Measurements from ENCODE around the gene AMPD3. TPM values are rescaled to one million over a fixed set of nuclear protein-coding genes. Genes with fewer than 3 reads are reported as not detected.

Gene AMPD3
- total RNA-seq, 1 experiment from 2014 or later: 12.5 TPM

GRCh38 chr11:10480026-10480425, 25.0 kb downstream of the AMPD3 start:
- POLR2A ChIA-PET: interaction anchor here (0.5 kb wide), 1 partner anchor 640 kb away, joined by 3 read pairs; no protein-coding TSS in a partner anchor
- Histone ChIP-seq H3K4me1 (ENCODE audit: control insufficient read depth, insufficient read depth, low read length) (no peaks in the 10 kb centered on the region), H3K27ac (ENCODE audit: low read length) (no peak overlapping the region), H3K4me3 (ENCODE audit: low read depth in 2 of 2, low read length in 2 of 2) (no peak overlapping the region), H3K36me3 (ENCODE audit: control insufficient read depth, insufficient read depth, low read length) (no peaks in the 10 kb centered on the region), H3K27me3 (ENCODE audit: control insufficient read depth, insufficient read depth, low read length) (no peaks in the 10 kb centered on the region), H3K9me3 (ENCODE audit: control insufficient read depth, insufficient read depth, low read depth, low read length) (no peaks in the 10 kb centered on the region)
- ATAC-seq: no peak
- CTCF ChIA-PET: no interaction called here
- TF ChIP-seq SIN3A (IDR thresholded peaks at IDR 0.05; ENCODE audit: borderline replicate concordance, insufficient read depth, low read depth, low read length) (no peak), POLR2AphosphoS5 (IDR thresholded peaks at IDR 0.05; ENCODE audit: low read depth, low read length) (no peak), TCF7L2 (IDR thresholded peaks at IDR 0.05; ENCODE audit: low read depth, low read length) (no peak)
- TF ChIP-seq, protein P1, sequence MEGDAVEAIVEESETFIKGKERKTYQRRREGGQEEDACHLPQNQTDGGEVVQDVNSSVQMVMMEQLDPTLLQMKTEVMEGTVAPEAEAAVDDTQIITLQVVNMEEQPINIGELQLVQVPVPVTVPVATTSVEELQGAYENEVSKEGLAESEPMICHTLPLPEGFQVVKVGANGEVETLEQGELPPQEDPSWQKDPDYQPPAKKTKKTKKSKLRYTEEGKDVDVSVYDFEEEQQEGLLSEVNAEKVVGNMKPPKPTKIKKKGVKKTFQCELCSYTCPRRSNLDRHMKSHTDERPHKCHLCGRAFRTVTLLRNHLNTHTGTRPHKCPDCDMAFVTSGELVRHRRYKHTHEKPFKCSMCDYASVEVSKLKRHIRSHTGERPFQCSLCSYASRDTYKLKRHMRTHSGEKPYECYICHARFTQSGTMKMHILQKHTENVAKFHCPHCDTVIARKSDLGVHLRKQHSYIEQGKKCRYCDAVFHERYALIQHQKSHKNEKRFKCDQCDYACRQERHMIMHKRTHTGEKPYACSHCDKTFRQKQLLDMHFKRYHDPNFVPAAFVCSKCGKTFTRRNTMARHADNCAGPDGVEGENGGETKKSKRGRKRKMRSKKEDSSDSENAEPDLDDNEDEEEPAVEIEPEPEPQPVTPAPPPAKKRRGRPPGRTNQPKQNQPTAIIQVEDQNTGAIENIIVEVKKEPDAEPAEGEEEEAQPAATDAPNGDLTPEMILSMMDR (IDR thresholded peaks at IDR 0.05): no peak
- TF ChIP-seq, protein P2, sequence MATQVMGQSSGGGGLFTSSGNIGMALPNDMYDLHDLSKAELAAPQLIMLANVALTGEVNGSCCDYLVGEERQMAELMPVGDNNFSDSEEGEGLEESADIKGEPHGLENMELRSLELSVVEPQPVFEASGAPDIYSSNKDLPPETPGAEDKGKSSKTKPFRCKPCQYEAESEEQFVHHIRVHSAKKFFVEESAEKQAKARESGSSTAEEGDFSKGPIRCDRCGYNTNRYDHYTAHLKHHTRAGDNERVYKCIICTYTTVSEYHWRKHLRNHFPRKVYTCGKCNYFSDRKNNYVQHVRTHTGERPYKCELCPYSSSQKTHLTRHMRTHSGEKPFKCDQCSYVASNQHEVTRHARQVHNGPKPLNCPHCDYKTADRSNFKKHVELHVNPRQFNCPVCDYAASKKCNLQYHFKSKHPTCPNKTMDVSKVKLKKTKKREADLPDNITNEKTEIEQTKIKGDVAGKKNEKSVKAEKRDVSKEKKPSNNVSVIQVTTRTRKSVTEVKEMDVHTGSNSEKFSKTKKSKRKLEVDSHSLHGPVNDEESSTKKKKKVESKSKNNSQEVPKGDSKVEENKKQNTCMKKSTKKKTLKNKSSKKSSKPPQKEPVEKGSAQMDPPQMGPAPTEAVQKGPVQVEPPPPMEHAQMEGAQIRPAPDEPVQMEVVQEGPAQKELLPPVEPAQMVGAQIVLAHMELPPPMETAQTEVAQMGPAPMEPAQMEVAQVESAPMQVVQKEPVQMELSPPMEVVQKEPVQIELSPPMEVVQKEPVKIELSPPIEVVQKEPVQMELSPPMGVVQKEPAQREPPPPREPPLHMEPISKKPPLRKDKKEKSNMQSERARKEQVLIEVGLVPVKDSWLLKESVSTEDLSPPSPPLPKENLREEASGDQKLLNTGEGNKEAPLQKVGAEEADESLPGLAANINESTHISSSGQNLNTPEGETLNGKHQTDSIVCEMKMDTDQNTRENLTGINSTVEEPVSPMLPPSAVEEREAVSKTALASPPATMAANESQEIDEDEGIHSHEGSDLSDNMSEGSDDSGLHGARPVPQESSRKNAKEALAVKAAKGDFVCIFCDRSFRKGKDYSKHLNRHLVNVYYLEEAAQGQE (IDR thresholded peaks at IDR 0.05; ENCODE audit: insufficient read depth in 1 of 2, low read depth in 2 of 2, low read length in 1 of 2): no peak
- intact Hi-C loops (cut with micrococcal nuclease; ENCODE audit: unreplicated experiment): no loop called here
- BruUV-seq (replicated peaks): no TSS peak
- no peak for DNase-seq (ENCODE audit: low read depth, low spot score)
- in situ Hi-C loops (cut with HindIII; ENCODE audit: low pct_unique_long_range_greater_than_20kb, low sequenced_read_pairs): no loop called here

DNA sequence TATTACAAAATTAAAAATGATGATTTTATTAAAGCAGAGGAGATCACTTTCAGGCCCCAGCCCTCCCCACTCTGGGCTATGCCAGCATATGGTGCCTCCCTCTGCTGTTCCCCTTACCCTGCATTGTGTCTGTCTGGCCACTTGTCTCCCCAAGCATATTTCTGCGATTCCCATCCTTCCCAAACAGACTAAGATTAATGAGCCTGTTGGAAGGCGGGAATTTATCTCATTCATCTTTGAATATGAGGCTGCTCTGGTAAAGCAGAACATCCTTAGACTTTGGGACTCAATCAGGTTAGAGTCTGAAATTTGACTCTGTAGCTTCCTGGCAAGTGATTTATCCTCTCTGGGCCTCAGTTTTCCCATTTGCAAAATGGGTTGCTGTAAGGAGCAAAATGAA, 25.7 kb downstream of the AMPD3 start:
- BruUV-seq (replicated peaks): no TSS peak
- H3K4me3 ChIP-seq (ENCODE audit: low read depth in 2 of 2, low read length in 2 of 2): no peak overlapping the region
- no peaks in the 10 kb centered on the region for H3K36me3 ChIP-seq (ENCODE audit: control insufficient read depth, insufficient read depth, low read length)
- ChIA-PET POLR2A (no interaction called here), CTCF (no interaction called here)
- in situ Hi-C loops (cut with HindIII; ENCODE audit: low pct_unique_long_range_greater_than_20kb, low sequenced_read_pairs) (no loop called here), intact Hi-C loops (cut with micrococcal nuclease; ENCODE audit: unreplicated experiment) (no loop called here)
- no peak for DNase-seq (ENCODE audit: low read depth, low spot score)
- H3K4me1 ChIP-seq (ENCODE audit: control insufficient read depth, insufficient read depth, low read length): no peaks in the 10 kb centered on the region
- TF ChIP-seq SIN3A (IDR thresholded peaks at IDR 0.05; ENCODE audit: borderline replicate concordance, insufficient read depth, low read depth, low read length): no peak
- TF ChIP-seq POLR2AphosphoS5 (IDR thresholded peaks at IDR 0.05; ENCODE audit: low read depth, low read length): no peak
- no peak for TF ChIP-seq TCF7L2 (IDR thresholded peaks at IDR 0.05; ENCODE audit: low read depth, low read length)
- ATAC-seq: no peak
- no peak overlapping the region for H3K27ac ChIP-seq (ENCODE audit: low read length)
- H3K9me3 ChIP-seq (ENCODE audit: control insufficient read depth, insufficient read depth, low read depth, low read length): no peaks in the 10 kb centered on the region
- no peaks in the 10 kb centered on the region for H3K27me3 ChIP-seq (ENCODE audit: control insufficient read depth, insufficient read depth, low read length)

GRCh38 chr11:10481560-10482349, 26.7 kb downstream of the AMPD3 start:
- Histone ChIP-seq H3K27me3 (ENCODE audit: control insufficient read depth, insufficient read depth, low read length) (no peaks in the 10 kb centered on the region), H3K4me1 (ENCODE audit: control insufficient read depth, insufficient read depth, low read length) (no peaks in the 10 kb centered on the region), H3K36me3 (ENCODE audit: control insufficient read depth, insufficient read depth, low read length) (no peaks in the 10 kb centered on the region), H3K9me3 (ENCODE audit: control insufficient read depth, insufficient read depth, low read depth, low read length) (no peaks in the 10 kb centered on the region), H3K4me3 (ENCODE audit: low read depth in 2 of 2, low read length in 2 of 2) (no peak overlapping the region), H3K27ac (ENCODE audit: low read length) (no peak overlapping the region)
- TF ChIP-seq SIN3A (IDR thresholded peaks at IDR 0.05; ENCODE audit: borderline replicate concordance, insufficient read depth, low read depth, low read length) (no peak), TCF7L2 (IDR thresholded peaks at IDR 0.05; ENCODE audit: low read depth, low read length) (no peak), POLR2AphosphoS5 (IDR thresholded peaks at IDR 0.05; ENCODE audit: low read depth, low read length) (no peak)
- TF ChIP-seq, protein P1 (IDR thresholded peaks at IDR 0.05): no peak
- TF ChIP-seq, protein P2 (IDR thresholded peaks at IDR 0.05; ENCODE audit: insufficient read depth in 1 of 2, low read depth in 2 of 2, low read length in 1 of 2): no peak
- CTCF ChIA-PET: no interaction called here
- in situ Hi-C loops (cut with HindIII; ENCODE audit: low pct_unique_long_range_greater_than_20kb, low sequenced_read_pairs) (no loop called here), intact Hi-C loops (cut with micrococcal nuclease; ENCODE audit: unreplicated experiment) (no loop called here)
- no TSS peak for BruUV-seq (replicated peaks)
- no peak for ATAC-seq
- no peak for DNase-seq (ENCODE audit: low read depth, low spot score)
- POLR2A ChIA-PET: interaction anchor here (0.6 kb wide), 1 partner anchor 41 kb away, joined by 3 read pairs; no protein-coding TSS in a partner anchor

Measured in Panc1 (cell line).